AG04449 (cell line): Measurements from ENCODE around the gene OR5B21.

Experiments
- CTCF ChIA-PET: fragments of 350-600 bp; formaldehyde crosslinking; extraction: SDS; loops from one replicate; lab custom pipeline; 2021; ENCODE audit warnings: antibody characterized with exemption; lab: Yijun Ruan, JAX
- POLR2A ChIA-PET: fragments of 400-600, 350-600 bp; formaldehyde crosslinking; extraction: SDS; loops from one replicate; lab custom pipeline; 2020; ENCODE audit warnings: antibody characterized with exemption, inconsistent platforms; lab: Yijun Ruan, JAX
- DNase-seq: peaks from one replicate; pipeline ENCODE4 v3.0.0-alpha.2; 2010; ENCODE audit warnings: low read depth, low spot score
- H3K4me3 ChIP-seq: 2 replicates; pipeline ENCODE4 v1.5.1; 2011; ENCODE audit warnings: low read depth, mild to moderate bottlenecking, control low read depth, low read length
- CTCF ChIP-seq: IDR thresholded peaks from one replicate; pipeline ENCODE4 v1.5.1; 2011; ENCODE audit warnings: mild to moderate bottlenecking, moderate library complexity, low read length, control low read depth, inconsistent platforms; ENCODE audit not compliant: insufficient read depth; ENCODE audit errors: missing control alignments

Gene OR5B21

GRCh38 chr11:58493676-58494075 lies 14.2 kb downstream of the OR5B21 start:
- no peak overlapping the region for H3K4me3 ChIP-seq
- ChIA-PET CTCF (no interaction called here), POLR2A (no interaction called here)
- TF ChIP-seq CTCF = no peak
- DNase-seq = no peak

- DNase-seq = no peak
- CTCF ChIA-PET = no interaction called here
- no peak overlapping the region for H3K4me3 ChIP-seq
- no peak for TF ChIP-seq CTCF
- POLR2A ChIA-PET = no interaction called here
These were observed 17.1 kb downstream of the OR5B21 start for GRCh38 chr11:58490827-58491226.

GRCh38 chr11:58487170-58487569 lies 20.7 kb downstream of the OR5B21 start:
- H3K4me3 ChIP-seq = no peak overlapping the region
- no peak for DNase-seq
- CTCF ChIA-PET = no interaction called here
- POLR2A ChIA-PET = no interaction called here
- TF ChIP-seq CTCF = no peak

GRCh38 chr11:58485961-58486360 lies 21.9 kb downstream of the OR5B21 start:
- ChIA-PET POLR2A (no interaction called here), CTCF (no interaction called here)
- no peak for DNase-seq
- no peak overlapping the region for H3K4me3 ChIP-seq
- TF ChIP-seq CTCF = no peak

- CTCF ChIA-PET = no interaction called here
- DNase-seq = no peak
- H3K4me3 ChIP-seq = no peak overlapping the region
- POLR2A ChIA-PET = no interaction called here
- no peak for TF ChIP-seq CTCF
These were observed 36.0 kb downstream of the OR5B21 start for GRCh38 chr11:58471892-58472291.

GRCh38 chr11:58466293-58466692 lies 41.6 kb downstream of the OR5B21 start:
- no peak for TF ChIP-seq CTCF
- no peak overlapping the region for H3K4me3 ChIP-seq
- CTCF ChIA-PET = no interaction called here
- DNase-seq = no peak
- POLR2A ChIA-PET = no interaction called here
